Peyer's patch (tissue), 4 donors: ENCODE measurements around the gene CA4. TPM values are rescaled to one million over a fixed set of nuclear protein-coding genes. Genes with fewer than 3 reads are reported as not detected.

Experiments
- DNase-seq, 3 donors: peaks; one replicate each; pipeline ENCODE4 v3.0.0-alpha.2; 2017 to 2019
- H3K27ac ChIP-seq, 4 donors: fragments of 200-600 bp; sonication (generic); one replicate each; pipeline ENCODE4 v1.5.1; 2016 to 2019
- H3K27me3 ChIP-seq, 2 donors: fragments of 200-600 bp; sonication (generic); one replicate each; pipeline ENCODE4 v1.5.1; 2019
- H3K36me3 ChIP-seq, 3 donors: fragments of 200-600 bp; sonication (generic); one replicate each; pipeline ENCODE4 v1.5.1; 2016 to 2019
- H3K4me1 ChIP-seq, 4 donors: fragments of 200-600 bp; sonication (generic); one replicate each; pipeline ENCODE4 v1.5.1; 2016 to 2019
- H3K4me3 ChIP-seq, 4 donors: fragments of 200-600 bp; sonication (generic); 1 replicate in 3 of 4; 2 replicates in 1 of 4; pipeline ENCODE4 v1.5.1; 2016 to 2019; ENCODE audit warnings: mild to moderate bottlenecking in 1 of 4
- H3K9me3 ChIP-seq, 4 donors: fragments of 200-600 bp; sonication (generic); one replicate each; pipeline ENCODE4 v1.5.1; 2016 to 2019; ENCODE audit warnings: mild to moderate bottlenecking in 1 of 4
- CTCF ChIP-seq, 6 experiments: fragments of 450-650 bp in 4 of 6; fragments of 200-600 bp in 2 of 6; sonication (generic) in 1 of 6; IDR thresholded peaks; one replicate each; pipeline ENCODE4 v1.5.1; 2017 to 2019; ENCODE audit warnings: antibody characterized with exemption in 6 of 6, mild to moderate bottlenecking in 3 of 6, moderate library complexity in 1 of 6
- POLR2A ChIP-seq, 2 donors: fragments of 450-650 bp; IDR thresholded peaks; one replicate each; pipeline ENCODE4 v1.5.1; 2017; ENCODE audit warnings: antibody characterized with exemption in 2 of 2, mild to moderate bottlenecking in 2 of 2, moderate library complexity in 2 of 2
- total RNA-seq, 4 donors: library from RNA; depleted of rRNA; stranded (reverse); fragments of >200 nt; gene quantifications; one replicate each; pipeline ENCODE4 v1.1.0, GENCODE V29; 2016

Gene CA4
- total RNA-seq, 4 donors from 2014 or later: 1.6 to 18.4 (median 12.3) TPM; not detected in 1

- no peak for DNase-seq
- H3K27me3 ChIP-seq: no peaks in the 10 kb centered on the region
- no peak for TF ChIP-seq POLR2A (IDR thresholded peaks at IDR 0.05)
- no peak for TF ChIP-seq CTCF (IDR thresholded peaks at IDR 0.05)
- no peaks in the 10 kb centered on the region for H3K9me3 ChIP-seq
- H3K27ac ChIP-seq: no peak overlapping the region
- H3K4me3 ChIP-seq: no peak overlapping the region
- H3K4me1 ChIP-seq: peaks cover 0 to 10% (median 0%) of the 10 kb centered on the region in 4 donors
- no peaks in the 10 kb centered on the region for H3K36me3 ChIP-seq
Measured at GRCh38 chr17:60158751-60159478, 9.1 kb downstream of the CA4 start.

GRCh38 chr17:60159479-60159866, 9.7 kb downstream of the CA4 start:
- TF ChIP-seq POLR2A (IDR thresholded peaks at IDR 0.05) (no peak), CTCF (IDR thresholded peaks at IDR 0.05) (no peak)
- Histone ChIP-seq H3K27ac (no peak overlapping the region), H3K4me1 (peaks cover 0 to 10% (median 0%) of the 10 kb centered on the region in 4 donors), H3K4me3 (no peak overlapping the region), H3K9me3 (no peaks in the 10 kb centered on the region), H3K27me3 (no peaks in the 10 kb centered on the region), H3K36me3 (no peaks in the 10 kb centered on the region)
- no peak for DNase-seq

GRCh38 chr17:60160829-60161501, 11.2 kb downstream of the CA4 start:
- Histone ChIP-seq H3K27ac (no peak overlapping the region), H3K4me3 (no peak overlapping the region), H3K4me1 (peaks cover 0 to 19% (median 0%) of the 10 kb centered on the region in 4 donors), H3K27me3 (no peaks in the 10 kb centered on the region), H3K36me3 (no peaks in the 10 kb centered on the region), H3K9me3 (no peaks in the 10 kb centered on the region)
- TF ChIP-seq CTCF (IDR thresholded peaks at IDR 0.05) (no peak), POLR2A (IDR thresholded peaks at IDR 0.05) (no peak)
- no peak for DNase-seq

GRCh38 chr17:60161598-60162330, 12.0 kb downstream of the CA4 start:
- H3K27me3 ChIP-seq: no peaks in the 10 kb centered on the region
- DNase-seq: no peak
- H3K9me3 ChIP-seq: no peaks in the 10 kb centered on the region
- H3K27ac ChIP-seq: no peak overlapping the region
- H3K4me3 ChIP-seq: no peak overlapping the region
- no peaks in the 10 kb centered on the region for H3K36me3 ChIP-seq
- TF ChIP-seq CTCF (IDR thresholded peaks at IDR 0.05) (no peak), POLR2A (IDR thresholded peaks at IDR 0.05) (no peak)
- H3K4me1 ChIP-seq: peaks cover 0 to 24% (median 0%) of the 10 kb centered on the region in 4 donors

GRCh38 chr17:60163108-60163784, 13.5 kb downstream of the CA4 start:
- Histone ChIP-seq H3K4me3 (no peak overlapping the region), H3K27me3 (no peaks in the 10 kb centered on the region), H3K36me3 (no peaks in the 10 kb centered on the region), H3K27ac (no peak overlapping the region), H3K4me1 (peaks cover 0 to 24% (median 0%) of the 10 kb centered on the region in 4 donors), H3K9me3 (no peaks in the 10 kb centered on the region)
- TF ChIP-seq CTCF (IDR thresholded peaks at IDR 0.05) (no peak), POLR2A (IDR thresholded peaks at IDR 0.05) (no peak)
- DNase-seq: no peak
